B cell (primary cell): ENCODE measurements around the gene MBNL3. TPM values are rescaled to one million over a fixed set of nuclear protein-coding genes. Genes with fewer than 3 reads are reported as not detected.

Experiments
- ATAC-seq: fragments of 200-7000 bp; cut with Tn5 transposase; one replicate; pipeline ENCODE4 v1.10.0; 2021; ENCODE audit warnings: low read depth, mild to moderate bottlenecking, moderate number of reproducible peaks, moderate library complexity
- CTCF ChIA-PET: fragments of 350-600 bp; sonication (Branson Sonifier 250); formaldehyde crosslinking; loops from one replicate; lab custom pipeline; 2021; ENCODE audit warnings: antibody characterized with exemption, inconsistent platforms; lab: Charles Lee
- POLR2A ChIA-PET: fragments of 350-600 bp; sonication (Branson Sonifier 250); formaldehyde crosslinking; loops from one replicate; lab custom pipeline; 2021; ENCODE audit warnings: antibody characterized with exemption; lab: Charles Lee
- DNase-seq: peaks from one replicate; pipeline ENCODE4 v3.0.0; 2013
- H2AFZ ChIP-seq: 2 replicates; pipeline ENCODE4 v1.6.1; 2012; ENCODE audit warnings: mild to moderate bottlenecking, low read depth, low read length; ENCODE audit not compliant: insufficient read depth, poor library complexity, severe bottlenecking
- H3K27ac ChIP-seq, 2 donors: 1 replicate in 1 of 2; 2 replicates in 1 of 2; pipeline ENCODE4 v1.5.1; 2012 to 2013; ENCODE audit warnings: low read length in 2 of 2, mild to moderate bottlenecking in 2 of 2, moderate library complexity in 1 of 2
- H3K27me3 ChIP-seq, 4 experiments: fragments of 200-600 bp in 1 of 4; sonication (generic) in 1 of 4; replicated peaks in 1 of 4; 1 replicate in 2 of 4; 2 replicates in 2 of 4; pipeline versions ENCODE4 v1.6.1 to v1.7.0; 2013 to 2016; ENCODE audit warnings: low read length in 3 of 4, mild to moderate bottlenecking in 2 of 4, mixed read lengths in 1 of 4, moderate library complexity in 1 of 4; ENCODE audit not compliant: insufficient read depth in 4 of 4, control insufficient read depth in 3 of 4; ENCODE audit errors: control extremely low read depth in 1 of 4
- H3K36me3 ChIP-seq, 2 experiments: replicated peaks in 1 of 2; 1 replicate in 1 of 2; 2 replicates in 1 of 2; pipeline versions ENCODE4 v1.6.1 to v1.7.1; 2013; ENCODE audit warnings: low read length in 1 of 2; ENCODE audit not compliant: insufficient read depth in 2 of 2, control insufficient read depth in 1 of 2; ENCODE audit errors: control extremely low read depth in 1 of 2, extremely low read depth in 1 of 2
- H3K4me1 ChIP-seq, 2 donors: fragments of 200-600 bp in 1 of 2; sonication (generic) in 1 of 2; 1 replicate in 1 of 2; 2 replicates in 1 of 2; pipeline versions ENCODE4 v1.5.1 to v1.6.1; 2013 to 2017; ENCODE audit warnings: low read length in 2 of 2; ENCODE audit not compliant: control insufficient read depth in 2 of 2, insufficient read depth in 2 of 2
- H3K4me2 ChIP-seq: replicated peaks from 2 replicates; pipeline ENCODE3; 2012; ENCODE audit warnings: mild to moderate bottlenecking, low read depth, low read length; ENCODE audit not compliant: poor library complexity, severe bottlenecking
- H3K4me3 ChIP-seq, 5 experiments: fragments of 200-600 bp in 1 of 5; sonication (generic) in 1 of 5; 1 replicate in 3 of 5; 2 replicates in 2 of 5; pipeline versions ENCODE4 v1.5.1 to v1.7.0; 2011 to 2016; ENCODE audit warnings: low read length in 4 of 5, mild to moderate bottlenecking in 4 of 5, low read depth in 2 of 5, control low read depth in 1 of 5, moderate library complexity in 1 of 5; ENCODE audit not compliant: insufficient read depth in 1 of 5; ENCODE audit errors: control extremely low read depth in 1 of 5, extremely low read depth in 1 of 5
- H3K79me2 ChIP-seq: fragments of 200-600 bp; sonication (generic); one replicate; pipeline ENCODE4 v1.6.0; 2016; ENCODE audit warnings: low read length; ENCODE audit not compliant: control insufficient read depth, insufficient read depth
- H3K9ac ChIP-seq: fragments of 200-600 bp; sonication (generic); 2 replicates; pipeline ENCODE4 v1.6.1; 2017; ENCODE audit warnings: mild to moderate bottlenecking, low read length, moderate library complexity
- H3K9me3 ChIP-seq, 3 donors: one replicate each; pipeline versions ENCODE4 v1.6.1 to v1.7.1; 2013; ENCODE audit warnings: low read length in 2 of 3; ENCODE audit not compliant: control insufficient read depth in 2 of 3, insufficient read depth in 1 of 3; ENCODE audit errors: control extremely low read depth in 1 of 3
- H4K20me1 ChIP-seq: 2 replicates; pipeline ENCODE4 v1.6.0; 2012; ENCODE audit warnings: mild to moderate bottlenecking, low read length; ENCODE audit not compliant: insufficient read depth, control insufficient read depth, poor library complexity, severe bottlenecking
- H3K27ac Mint-ChIP-seq: one replicate; pipeline ENCODE4 v1.8.0; 2021; ENCODE audit warnings: mixed read lengths
- H3K27me3 Mint-ChIP-seq: one replicate; pipeline ENCODE4 v1.8.0; 2021; ENCODE audit warnings: mixed read lengths
- H3K4me1 Mint-ChIP-seq: one replicate; pipeline ENCODE4 v1.8.0; 2021; ENCODE audit warnings: mixed read lengths
- H3K4me3 Mint-ChIP-seq: one replicate; pipeline ENCODE4 v1.8.0; 2021; ENCODE audit warnings: mixed read lengths
- H3K9me3 Mint-ChIP-seq: one replicate; pipeline ENCODE4 v1.8.0; 2022; ENCODE audit warnings: mixed read lengths; ENCODE audit not compliant: insufficient read depth
- CTCF ChIP-seq: fragments of 200-600 bp; IDR thresholded peaks from one replicate; pipeline ENCODE4 v1.8.0; 2022; ENCODE audit warnings: antibody characterized with exemption, mild to moderate bottlenecking
- EZH2 ChIP-seq: IDR thresholded peaks from 2 replicates; pipeline ENCODE4 v1.6.1; 2012; ENCODE audit warnings: borderline replicate concordance, low read depth, mild to moderate bottlenecking, moderate library complexity, low read length; ENCODE audit not compliant: insufficient read depth, poor library complexity, severe bottlenecking
- WGBS: methylation state at CpG from one replicate; pipeline ENCODE4 v1.1.5; 2013; ENCODE audit warnings: missing lambda C conversion rate; ENCODE audit not compliant: insufficient coverage; 5-methylcytosine and 5-hydroxymethylcytosine counted together
- intact Hi-C: fragments of 100-400 bp; cut with micrococcal nuclease; formaldehyde crosslinking; loops from one replicate; pipeline ENCODE4 v1.10.0; 2022
- polyA plus RNA-seq: library from polyadenylated mRNA; depleted of rRNA; stranded (reverse); fragments of >200 nt; gene quantifications from 2 replicates; pipeline ENCODE4 v1.2.3, GENCODE V29; 2012
- total RNA-seq, 2 donors: library from RNA; stranded (reverse); fragments of 120-200 nt in 1 of 2; gene quantifications; 1 replicate in 1 of 2; 2 replicates in 1 of 2; pipeline versions ENCODE4 v1.2.3 to v1.2.4, GENCODE V29; 2013 to 2022

MBNL3 gene
- total and polyA plus RNA-seq, 2 donors (not counting 1 experiment from before 2014, with no cell fraction given), result 16.6 to 63.1 TPM

DNA sequence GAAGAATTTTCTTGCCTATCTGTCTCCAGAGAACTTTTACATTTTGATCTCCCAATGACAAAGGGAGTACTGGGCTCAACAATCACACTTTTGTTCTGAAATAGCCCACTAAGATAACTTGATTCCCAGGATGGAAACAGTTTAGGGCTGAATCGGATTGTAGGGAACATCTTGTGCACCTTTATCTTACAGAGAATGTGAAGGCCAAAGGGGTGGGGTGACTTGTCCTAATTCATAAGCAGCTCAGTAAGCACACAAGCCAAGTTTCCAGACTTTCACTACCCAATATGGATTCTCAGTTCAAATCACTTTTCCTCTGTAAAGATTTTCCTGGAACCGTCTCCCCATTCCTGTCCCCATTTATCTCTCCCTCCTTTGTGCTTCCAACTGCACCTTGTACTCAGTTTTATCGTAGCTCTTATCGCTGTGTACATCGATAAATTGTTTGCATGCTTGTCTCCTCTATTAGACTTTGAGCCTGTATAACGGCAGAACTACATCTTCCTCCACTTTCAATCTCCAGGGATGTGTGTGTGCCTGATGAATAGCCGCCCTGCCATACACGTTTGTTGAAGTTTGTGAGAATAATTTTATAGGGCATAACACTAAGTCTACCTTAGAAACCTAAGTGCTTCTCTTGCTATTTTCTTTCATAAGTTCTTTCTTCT is 77.4 kb downstream of the MBNL3 start:
- Histone ChIP-seq H3K9me3 (no peaks in the 10 kb centered on the region), H3K27me3 (no peaks in the 10 kb centered on the region), H3K36me3 (no peaks in the 10 kb centered on the region), H3K4me3 (no peak overlapping the region), H3K4me1 (peaks cover 2 to 4% of the 10 kb centered on the region in 2 donors), H3K4me2 (no peak overlapping the region), H3K27ac (no peak overlapping the region), H3K79me2 (no peaks in the 10 kb centered on the region), H4K20me1 (no peaks in the 10 kb centered on the region), H3K9ac (no peak overlapping the region), H2AFZ (no peak overlapping the region)
- H3K27me3 Mint-ChIP-seq, result no peaks in the 10 kb centered on the region
- no peaks in the 10 kb centered on the region for H3K9me3 Mint-ChIP-seq
- WGBS, result 75% methylated on average over 1 of the region's 8 CpGs
- no peak overlapping the region for H3K27ac Mint-ChIP-seq
- DNase-seq (no peak), ATAC-seq (no peak)
- no peak for TF ChIP-seq CTCF
- no peak for TF ChIP-seq EZH2
- CTCF ChIA-PET, result no interaction called here
- no peak overlapping the region for H3K4me3 Mint-ChIP-seq
- POLR2A ChIA-PET, result no interaction called here
- intact Hi-C loops, result no loop called here
- H3K4me1 Mint-ChIP-seq, result peaks cover 20% of the 10 kb centered on the region

- ATAC-seq, result no peak
- H3K4me2 ChIP-seq, result no peak overlapping the region
- ChIA-PET POLR2A (no interaction called here), CTCF (no interaction called here)
- Mint-ChIP-seq H3K4me3 (no peak overlapping the region), H3K27ac (no peak overlapping the region), H3K9me3 (no peaks in the 10 kb centered on the region), H3K4me1 (peaks cover 16% of the 10 kb centered on the region), H3K27me3 (no peaks in the 10 kb centered on the region)
- TF ChIP-seq CTCF, result no peak
- no peak for TF ChIP-seq EZH2
- no CpG with 5 or more reads among the region's 5 CpGs for WGBS
- H3K4me3 ChIP-seq, result no peak overlapping the region
- no peak overlapping the region for H3K27ac ChIP-seq
- H3K27me3 ChIP-seq, result no peaks in the 10 kb centered on the region
- no peaks in the 10 kb centered on the region for H4K20me1 ChIP-seq
- H3K79me2 ChIP-seq, result no peaks in the 10 kb centered on the region
- H3K4me1 ChIP-seq, result peaks cover 2 to 4% of the 10 kb centered on the region in 2 donors
- intact Hi-C loops, result no loop called here
- no peak overlapping the region for H3K9ac ChIP-seq
- no peak for DNase-seq
- H3K9me3 ChIP-seq, result no peaks in the 10 kb centered on the region
- H2AFZ ChIP-seq, result no peak overlapping the region
- H3K36me3 ChIP-seq, result no peaks in the 10 kb centered on the region
Measured at GRCh38 chrX:132409780-132410556, 78.9 kb downstream of the MBNL3 start.
